ENCODE data around the gene CDCA8. TPM values are rescaled to one million over a fixed set of nuclear protein-coding genes. Genes with fewer than 3 reads are reported as not detected.

Gene CDCA8
- total RNA-seq, 4 donors from 2014 or later, result 2.7 to 6.2 (median 4.4) TPM

- H3K9me3 ChIP-seq, result no peaks in the 10 kb centered on the region
- peaks cover 8% of the 10 kb centered on the region for H3K27me3 ChIP-seq
- no peak for DNase-seq (ENCODE audit: low spot score in 2 of 2)
- no peaks in the 10 kb centered on the region for H3K36me3 ChIP-seq
- no peak overlapping the region for H3K4me3 ChIP-seq
- H3K4me1 ChIP-seq, result peaks cover 4% of the 10 kb centered on the region
- no peak overlapping the region for H3K27ac ChIP-seq
- WGBS, result 51% methylated on average over 7 of the region's 14 CpGs
- TF ChIP-seq EP300 (IDR thresholded peaks at IDR 0.05), result no peak
- no peak for TF ChIP-seq POLR2A (IDR thresholded peaks at IDR 0.05)
- TF ChIP-seq, protein P1, sequence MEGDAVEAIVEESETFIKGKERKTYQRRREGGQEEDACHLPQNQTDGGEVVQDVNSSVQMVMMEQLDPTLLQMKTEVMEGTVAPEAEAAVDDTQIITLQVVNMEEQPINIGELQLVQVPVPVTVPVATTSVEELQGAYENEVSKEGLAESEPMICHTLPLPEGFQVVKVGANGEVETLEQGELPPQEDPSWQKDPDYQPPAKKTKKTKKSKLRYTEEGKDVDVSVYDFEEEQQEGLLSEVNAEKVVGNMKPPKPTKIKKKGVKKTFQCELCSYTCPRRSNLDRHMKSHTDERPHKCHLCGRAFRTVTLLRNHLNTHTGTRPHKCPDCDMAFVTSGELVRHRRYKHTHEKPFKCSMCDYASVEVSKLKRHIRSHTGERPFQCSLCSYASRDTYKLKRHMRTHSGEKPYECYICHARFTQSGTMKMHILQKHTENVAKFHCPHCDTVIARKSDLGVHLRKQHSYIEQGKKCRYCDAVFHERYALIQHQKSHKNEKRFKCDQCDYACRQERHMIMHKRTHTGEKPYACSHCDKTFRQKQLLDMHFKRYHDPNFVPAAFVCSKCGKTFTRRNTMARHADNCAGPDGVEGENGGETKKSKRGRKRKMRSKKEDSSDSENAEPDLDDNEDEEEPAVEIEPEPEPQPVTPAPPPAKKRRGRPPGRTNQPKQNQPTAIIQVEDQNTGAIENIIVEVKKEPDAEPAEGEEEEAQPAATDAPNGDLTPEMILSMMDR (IDR thresholded peaks at IDR 0.05), result no peak
- no peak for TF ChIP-seq POLR2AphosphoS5 (IDR thresholded peaks at IDR 0.05)
Measured at GRCh38 chr1:37663426-37664000, 28.8 kb upstream of the CDCA8 start.

- Histone ChIP-seq H3K4me1 (peaks cover 4% of the 10 kb centered on the region), H3K27me3 (peaks cover 19% of the 10 kb centered on the region), H3K9me3 (no peaks in the 10 kb centered on the region), H3K27ac (no peak overlapping the region), H3K36me3 (no peaks in the 10 kb centered on the region), H3K4me3 (no peak overlapping the region)
- DNase-seq (ENCODE audit: low spot score in 2 of 2), result no peak
- TF ChIP-seq, protein P1 (IDR thresholded peaks at IDR 0.05), result no peak
- no peak for TF ChIP-seq EP300 (IDR thresholded peaks at IDR 0.05)
- TF ChIP-seq POLR2A (IDR thresholded peaks at IDR 0.05), result no peak
- WGBS, result 64% methylated on average over 11 of the region's 11 CpGs
Measured at GRCh38 chr1:37666241-37666867, 26.0 kb upstream of the CDCA8 start.

DNA sequence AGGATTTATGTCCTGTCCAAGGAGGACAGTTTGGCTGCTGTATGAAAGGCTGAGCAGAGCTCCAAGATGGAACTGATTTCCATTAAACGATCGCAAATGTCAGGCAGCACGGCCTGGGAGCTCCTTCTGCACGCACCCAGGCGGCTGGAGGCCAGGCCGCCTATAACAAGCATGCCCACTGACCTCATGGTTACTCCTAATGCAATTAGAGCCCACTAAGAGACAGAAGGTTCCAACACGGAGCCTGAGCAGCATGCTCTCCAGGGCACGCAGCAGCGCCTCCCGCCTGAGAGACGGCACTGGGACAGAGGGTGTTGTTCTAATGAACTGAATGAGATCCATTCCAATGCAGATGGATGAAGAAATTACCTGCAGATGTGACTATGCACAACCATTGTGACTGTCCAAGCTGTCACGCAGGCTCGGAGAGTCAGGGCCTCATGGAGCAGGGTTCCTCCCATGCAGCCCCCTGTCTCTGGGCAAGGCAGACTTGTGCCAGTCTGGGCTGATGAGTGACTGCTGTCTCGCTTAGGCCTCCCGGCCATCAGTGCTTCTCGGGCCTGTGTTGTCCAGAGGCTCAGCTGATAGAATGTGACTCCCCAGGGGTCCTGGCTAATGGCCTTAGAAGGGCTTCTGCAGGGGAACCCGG lies 25.2 kb upstream of the CDCA8 start:
- TF ChIP-seq EP300 (IDR thresholded peaks at IDR 0.05), result no peak
- no peak for TF ChIP-seq POLR2A (IDR thresholded peaks at IDR 0.05)
- TF ChIP-seq POLR2AphosphoS5 (IDR thresholded peaks at IDR 0.05), result no peak
- TF ChIP-seq, protein P1 (IDR thresholded peaks at IDR 0.05), result no peak
- H3K36me3 ChIP-seq, result no peaks in the 10 kb centered on the region
- no peak overlapping the region for H3K4me3 ChIP-seq
- no peaks in the 10 kb centered on the region for H3K9me3 ChIP-seq
- no peak overlapping the region for H3K27ac ChIP-seq
- WGBS, result 51% methylated on average over 5 of the region's 17 CpGs
- no peaks in the 10 kb centered on the region for H3K4me1 ChIP-seq
- peaks cover 20% of the 10 kb centered on the region for H3K27me3 ChIP-seq
- DNase-seq (ENCODE audit: low spot score in 2 of 2), result no peak

- no peak overlapping the region for H3K4me3 ChIP-seq
- 76% methylated on average over 2 of the region's 2 CpGs for WGBS
- H3K27me3 ChIP-seq, result peaks cover 29% of the 10 kb centered on the region
- no peak overlapping the region for H3K27ac ChIP-seq
- H3K36me3 ChIP-seq, result no peaks in the 10 kb centered on the region
- H3K9me3 ChIP-seq, result no peaks in the 10 kb centered on the region
- DNase-seq (ENCODE audit: low spot score in 2 of 2), result no peak
- H3K4me1 ChIP-seq, result no peaks in the 10 kb centered on the region
- no peak for TF ChIP-seq EP300 (IDR thresholded peaks at IDR 0.05)
- TF ChIP-seq, protein P1 (IDR thresholded peaks at IDR 0.05), result no peak
- TF ChIP-seq POLR2A (IDR thresholded peaks at IDR 0.05), result no peak
- TF ChIP-seq POLR2AphosphoS5 (IDR thresholded peaks at IDR 0.05), result no peak
Measured at GRCh38 chr1:37670133-37670532, 22.2 kb upstream of the CDCA8 start.

GRCh38 chr1:37671261-37671660 lies 21.1 kb upstream of the CDCA8 start:
- Histone ChIP-seq H3K4me3 (no peak overlapping the region), H3K27ac (no peak overlapping the region), H3K9me3 (no peaks in the 10 kb centered on the region), H3K4me1 (peaks cover 5% of the 10 kb centered on the region), H3K27me3 (peaks cover 29% of the 10 kb centered on the region), H3K36me3 (no peaks in the 10 kb centered on the region)
- WGBS, result 84% methylated on average over 6 of the region's 6 CpGs
- DNase-seq (ENCODE audit: low spot score in 2 of 2), result no peak
- TF ChIP-seq POLR2A (IDR thresholded peaks at IDR 0.05) (no peak), EP300 (IDR thresholded peaks at IDR 0.05) (no peak), POLR2AphosphoS5 (IDR thresholded peaks at IDR 0.05) (no peak)
- TF ChIP-seq, protein P1 (IDR thresholded peaks at IDR 0.05), result no peak

Data from suprapubic skin (tissue), 4 donors.